ENCODE measurements around the gene ACSM4.

Gene ACSM4

GRCh38 chr12:7344833-7345606, 41.1 kb downstream of the ACSM4 start:
- DNase-seq: no peak

DNA sequence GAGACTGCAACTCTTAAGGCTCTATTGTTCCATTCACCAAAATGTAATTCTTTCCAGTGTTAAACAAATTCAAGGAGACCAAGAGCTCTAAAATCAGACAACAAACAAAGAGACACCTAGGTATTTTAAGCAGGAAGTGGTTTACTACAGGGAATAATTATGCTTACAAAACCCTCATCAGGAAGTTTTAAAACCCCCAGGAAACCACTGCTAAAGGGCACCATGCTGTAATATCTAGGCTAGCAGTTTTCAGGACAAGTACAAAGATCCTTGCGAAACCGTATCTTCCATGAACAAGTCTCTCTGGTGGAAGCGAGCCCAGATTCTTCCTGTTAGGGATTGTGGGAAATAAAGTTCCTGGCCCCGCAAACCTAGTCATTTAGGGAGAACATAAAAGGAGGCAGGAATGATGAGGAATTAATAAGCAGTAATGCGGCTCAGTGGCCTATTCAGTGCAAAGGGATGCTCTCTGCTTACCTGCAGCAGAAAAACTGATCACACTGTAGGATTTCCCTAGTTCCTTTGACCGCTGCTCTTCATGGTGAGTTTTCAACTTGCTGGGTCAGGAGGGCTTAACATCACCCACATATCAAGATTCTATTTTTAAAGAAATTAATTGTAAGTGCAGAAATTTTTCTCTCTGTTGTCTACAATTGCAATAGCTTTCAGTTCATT, 42.8 kb downstream of the ACSM4 start:
- no peak for DNase-seq

DNA sequence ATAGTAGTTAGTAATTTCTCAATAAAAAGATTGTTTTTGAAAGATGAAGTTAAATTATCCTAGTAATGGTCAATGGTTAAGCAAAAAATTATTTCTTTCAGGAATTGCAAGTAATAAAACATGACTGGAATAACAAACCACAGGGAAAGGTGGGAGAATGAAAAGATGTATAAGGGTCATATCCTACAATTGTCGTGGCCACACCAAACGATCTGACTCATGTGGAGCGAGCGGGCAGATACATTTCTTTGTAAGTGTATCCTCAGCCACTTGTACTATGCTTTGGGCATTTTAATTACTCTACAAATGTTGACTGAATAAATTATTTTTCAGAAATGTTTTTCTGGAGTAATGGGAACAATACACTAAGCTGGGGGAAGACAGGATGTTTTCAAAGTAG, 45.5 kb downstream of the ACSM4 start:
- DNase-seq: no peak

DNA sequence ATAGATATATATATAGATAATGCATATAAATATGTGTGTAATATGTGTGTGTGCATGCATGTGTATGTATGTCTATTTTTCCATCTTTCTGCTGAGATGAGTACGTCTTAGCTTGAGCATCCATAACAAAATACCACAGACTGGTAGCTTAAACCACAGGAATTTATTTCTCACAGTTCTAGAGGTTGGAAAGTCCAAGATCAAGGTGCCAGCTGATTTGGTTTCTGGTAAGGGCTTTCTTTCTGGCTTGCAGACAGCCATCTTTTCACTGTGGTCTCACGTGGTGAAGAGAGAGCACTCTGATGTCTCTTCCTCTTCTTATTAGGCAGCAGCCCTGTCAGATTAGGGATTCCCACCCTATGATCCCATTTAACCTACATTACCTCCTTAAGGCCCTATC, 47.3 kb downstream of the ACSM4 start:
- DNase-seq: no peak

DNA sequence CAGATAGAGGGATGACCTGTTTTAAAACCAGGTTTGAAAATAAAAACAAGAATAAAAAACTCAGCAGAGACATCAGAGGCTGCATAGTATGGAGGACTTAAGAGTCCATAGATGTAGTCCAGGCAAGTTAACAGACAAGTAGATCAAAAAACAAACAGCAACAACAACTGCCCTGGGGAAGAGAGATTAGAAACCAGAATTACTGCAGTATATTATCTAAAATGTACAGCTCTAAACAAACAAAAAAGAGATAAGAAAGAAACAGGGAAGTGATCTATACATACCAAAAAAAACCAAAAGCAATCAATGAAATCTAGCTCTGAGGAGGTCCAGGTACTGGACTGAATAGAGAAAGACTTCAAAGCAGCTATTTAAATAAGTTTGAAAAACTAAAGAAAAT, 48.8 kb downstream of the ACSM4 start:
- DNase-seq: no peak

- no peak for DNase-seq
Observed at GRCh38 chr12:7354529-7354928, 50.7 kb downstream of the ACSM4 start.

- no peak for DNase-seq
Observed at GRCh38 chr12:7361265-7361664, 57.4 kb downstream of the ACSM4 start.

DNA sequence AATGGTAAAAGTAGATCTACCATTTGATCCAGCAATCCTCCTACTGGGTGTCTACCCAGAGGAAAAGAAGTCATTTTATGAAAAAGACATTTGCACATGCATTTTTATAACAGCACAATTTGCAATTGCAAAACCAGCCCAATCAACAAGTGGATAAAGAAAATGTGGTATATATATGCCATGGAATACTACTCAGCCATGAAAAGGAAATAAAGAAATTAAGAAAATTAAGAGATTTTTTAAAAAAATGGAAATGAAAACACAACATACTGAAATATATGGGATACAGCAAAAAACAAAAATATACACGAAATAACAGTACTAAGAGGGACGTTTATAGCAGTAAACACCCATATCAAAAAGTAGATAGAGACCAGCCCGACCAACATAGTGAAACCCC, 58.9 kb downstream of the ACSM4 start:
- no peak for DNase-seq

DNA sequence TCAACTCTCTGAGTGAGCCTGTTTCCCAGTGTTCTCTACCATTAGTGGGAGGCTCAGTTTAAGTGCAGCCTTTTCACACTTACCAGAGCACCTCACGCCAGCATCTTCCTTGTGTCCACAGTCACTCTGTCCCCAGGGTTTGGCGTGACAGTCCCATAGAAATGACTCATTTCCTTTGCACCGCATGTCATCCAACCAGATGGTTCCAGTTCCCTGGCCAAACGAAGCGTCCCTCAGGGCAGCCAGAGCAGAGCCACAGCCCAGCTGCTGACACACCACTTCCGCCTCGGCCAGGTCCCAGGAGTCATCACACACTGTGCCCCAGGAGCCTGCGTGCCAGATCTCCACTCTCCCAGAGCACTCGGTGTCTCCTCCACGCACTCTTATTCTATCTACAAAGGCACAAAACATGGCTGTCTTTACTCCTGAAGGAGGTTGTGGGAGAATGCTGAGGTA, 65.4 kb downstream of the ACSM4 start:
- DNase-seq: no peak

- DNase-seq: no peak
Observed at GRCh38 chr12:7373226-7373625, 69.4 kb downstream of the ACSM4 start.

- no peak for DNase-seq
Observed at GRCh38 chr12:7374423-7375144, 70.7 kb downstream of the ACSM4 start.

DNA sequence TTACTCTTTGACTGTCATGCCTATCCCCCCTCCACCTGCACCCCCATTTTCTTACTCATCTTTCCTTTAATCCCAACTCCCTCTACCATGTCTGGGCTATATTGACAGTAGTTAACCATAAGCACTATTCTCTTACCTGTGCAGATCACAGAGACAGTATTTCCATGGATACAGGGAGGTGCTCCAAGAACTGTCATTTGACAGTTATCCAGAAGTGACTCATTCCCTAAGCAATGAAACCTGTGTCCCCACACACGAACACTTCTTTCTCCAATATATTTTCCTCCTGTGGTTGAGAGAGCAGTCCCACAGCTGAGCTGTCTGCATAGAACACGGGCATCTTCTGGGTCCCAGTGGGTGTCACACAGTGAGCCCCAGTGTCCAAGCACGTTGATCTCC, 71.3 kb downstream of the ACSM4 start:
- DNase-seq: no peak

GRCh38 chr12:7376196-7376595, 72.3 kb downstream of the ACSM4 start:
- no peak for DNase-seq

All from NCI-H510A (cell line).